ENCODE measurements around the gene TMSB15C. TPM values are rescaled to one million over a fixed set of nuclear protein-coding genes. Genes with fewer than 3 reads are reported as not detected.

The TMSB15C gene
- total and polyA plus RNA-seq, 5 donors: 0.40 to 1.4 (median 0.94) TPM

DNA sequence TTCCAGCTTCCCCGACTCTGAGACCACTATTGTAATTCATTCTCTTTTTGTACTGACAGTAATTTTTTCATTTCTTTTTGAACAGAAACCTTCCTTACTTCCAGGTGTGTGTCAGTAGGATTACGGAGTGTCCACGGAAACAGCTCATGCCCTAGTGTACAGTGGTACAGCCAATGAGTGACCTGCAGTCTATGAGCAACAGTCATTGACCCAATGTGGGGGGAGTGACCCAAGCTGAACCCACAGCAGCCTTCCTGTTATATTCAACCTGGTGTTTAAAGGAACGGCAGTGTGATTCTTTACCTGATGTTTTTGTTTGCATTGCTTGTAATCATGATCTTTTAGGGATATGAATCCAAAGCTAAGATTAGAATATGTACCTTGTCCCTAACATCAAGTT, 35.0 kb downstream of the TMSB15C start:
- Histone ChIP-seq H3K4me1 (ENCODE audit: control insufficient read depth, insufficient read depth, low read length) (no peaks in the 10 kb centered on the region), H3K9me3 (ENCODE audit: control insufficient read depth, low read length) (no peaks in the 10 kb centered on the region), H3K4me3 (ENCODE audit: low read length) (no peak overlapping the region), H3K27me3 (ENCODE audit: control insufficient read depth, insufficient read depth) (no peaks in the 10 kb centered on the region), H3K27ac (ENCODE audit: low read length) (no peak overlapping the region)
- intact Hi-C loops (cut with DNase I): no loop called here
- DNase-seq: no peak
- no peak for ATAC-seq
- 90% methylated on average over 4 of the region's 4 CpGs for WGBS

DNA sequence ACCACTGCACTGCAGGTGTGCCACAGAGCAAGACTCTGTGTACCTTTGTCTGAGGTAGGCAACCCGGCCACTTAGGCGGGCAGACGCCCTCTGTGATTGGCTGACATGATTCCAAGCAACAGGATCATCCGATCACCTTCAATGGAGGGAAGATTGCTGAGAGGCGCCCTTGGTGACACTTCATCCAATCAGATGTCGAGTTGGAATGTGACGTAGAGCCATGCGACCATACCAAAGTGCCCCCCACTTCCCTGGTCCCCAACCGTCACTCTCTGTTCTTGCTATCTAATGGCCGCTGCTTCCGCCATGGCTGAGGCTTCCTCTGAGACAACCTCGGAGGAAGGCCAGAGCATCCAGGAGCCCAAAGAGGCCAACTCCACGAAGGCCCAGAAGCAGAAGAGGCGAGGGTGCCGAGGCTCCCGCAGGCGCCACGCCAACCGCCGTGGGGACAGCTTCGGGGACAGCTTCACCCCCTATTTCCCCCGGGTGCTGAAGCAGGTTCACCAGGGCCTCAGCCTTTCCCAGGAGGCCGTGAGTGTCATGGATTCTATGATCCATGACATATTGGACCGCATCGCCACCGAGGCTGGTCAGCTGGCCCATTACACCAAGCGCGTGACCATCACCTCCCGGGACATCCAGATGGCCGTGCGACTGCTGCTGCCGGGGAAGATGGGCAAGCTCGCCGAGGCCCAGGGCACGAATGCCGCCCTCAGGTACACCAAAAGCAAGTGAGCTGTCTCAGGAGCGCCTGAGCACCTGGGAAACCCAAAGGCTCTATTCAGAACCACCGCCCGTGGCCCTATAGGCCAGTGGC, 36.1 kb downstream of the TMSB15C start, which contains the start of gene H2BW2:
H2BW2 (plus strand) TSS at position 268 of the 817 bp plus-strand sequence; CDS start at position 307, 39 bp downstream.
- Histone ChIP-seq H3K9me3 (ENCODE audit: control insufficient read depth, low read length) (no peaks in the 10 kb centered on the region), H3K27me3 (ENCODE audit: control insufficient read depth, insufficient read depth) (no peaks in the 10 kb centered on the region), H3K27ac (ENCODE audit: low read length) (no peak within 1 kb of the TSS), H3K4me3 (ENCODE audit: low read length) (no peak within 1 kb of the TSS), H3K4me1 (ENCODE audit: control insufficient read depth, insufficient read depth, low read length) (no peaks in the 10 kb centered on the region)
- ATAC-seq: no peak
- intact Hi-C loops (cut with DNase I): no loop called here
- WGBS: 93% methylated on average over 39 of the region's 39 CpGs
- DNase-seq: peak in 1 of 3 donors; percentile 27

Other genes with a start within 250 kb of the TMSB15C start
- 10 to 100 TPM; 18.2 to 28.3 (median 22.4) TPM for gene RAB9B, start 244.0 kb downstream of the TMSB15C start, total RNA-seq
- 11.5 TPM for gene RAB9B, start 244.0 kb downstream of the TMSB15C start, polyA plus RNA-seq
- gene TMSB15B, start 113.6 kb downstream of the TMSB15C start, total RNA-seq: 1 to 10 TPM in 3 of 4 donors, under 1 TPM in 1; 0.74 to 2.1 (median 1.6) TPM
- 2.8 TPM for gene TMSB15B, start 113.6 kb downstream of the TMSB15C start, polyA plus RNA-seq
- gene H2BW1, start 62.5 kb downstream of the TMSB15C start, total RNA-seq: not detected
- gene H2BW1, start 62.5 kb downstream of the TMSB15C start, polyA plus RNA-seq: not detected
- not detected for gene H2BW2, start 36.3 kb downstream of the TMSB15C start, total RNA-seq
- not detected for gene H2BW2, start 36.3 kb downstream of the TMSB15C start, polyA plus RNA-seq
- 1 to 10 TPM in 2 of 4 donors, under 1 TPM in 2; 0.49 to 1.6 (median 0.98) TPM for gene ZCCHC18, start 36.3 kb upstream of the TMSB15C start, total RNA-seq
- gene ZCCHC18, start 36.3 kb upstream of the TMSB15C start, polyA plus RNA-seq: 0.70 TPM
- gene SLC25A53, start 80.8 kb upstream of the TMSB15C start, total RNA-seq: 10 to 100 TPM; 10.2 to 14.7 (median 12.8) TPM
- 7.8 TPM for gene SLC25A53, start 80.8 kb upstream of the TMSB15C start, polyA plus RNA-seq
- gene FAM199X, start 90.2 kb upstream of the TMSB15C start, total RNA-seq: 10 to 100 TPM; 11.9 to 14.6 (median 13.4) TPM
- 6.8 TPM for gene FAM199X, start 90.2 kb upstream of the TMSB15C start, polyA plus RNA-seq
- gene ESX1, start 178.7 kb upstream of the TMSB15C start, total RNA-seq: not detected
- not detected for gene ESX1, start 178.7 kb upstream of the TMSB15C start, polyA plus RNA-seq